BE2C (cell line): ENCODE data around the gene TMEM33. TPM values are rescaled to one million over a fixed set of nuclear protein-coding genes. Genes with fewer than 3 reads are reported as not detected.

ENCODE experiments used
- DNase-seq: peaks from one replicate; pipeline ENCODE4 v3.0.0-alpha.2; 2020
- H3K27me3 ChIP-seq: fragments of 250-450 bp; sonication (Bioruptor Pico); 2 replicates; pipeline ENCODE4 v1.5.1; 2020; ENCODE audit warnings: mild to moderate bottlenecking
- H3K36me3 ChIP-seq: fragments of 250-450 bp; sonication (Bioruptor Pico); 2 replicates; pipeline ENCODE4 v1.5.1; 2020; ENCODE audit warnings: mild to moderate bottlenecking
- H3K4me1 ChIP-seq: fragments of 250-450 bp; sonication (Bioruptor Pico); 2 replicates; pipeline ENCODE4 v1.5.1; 2020
- H3K4me3 ChIP-seq: 2 replicates; pipeline ENCODE4 v1.5.1; 2011; ENCODE audit warnings: low read depth, low read length
- H3K9me3 ChIP-seq: fragments of 250-450 bp; sonication (Bioruptor Pico); 2 replicates; pipeline ENCODE4 v1.5.1; 2020
- CTCF ChIP-seq: IDR thresholded peaks from 2 replicates; pipeline ENCODE4 v1.5.1; 2012; ENCODE audit warnings: mild to moderate bottlenecking, low read depth, low read length
- polyA plus RNA-seq: library from polyadenylated mRNA; unstranded; fragments of >200 nt; gene quantifications from one replicate; pipeline ENCODE4 v1.2.1, GENCODE V29; 2012; ENCODE audit warnings: low read depth, missing spikeins; ENCODE audit not compliant: insufficient read length, insufficient read depth

TMEM33 gene, protein sequence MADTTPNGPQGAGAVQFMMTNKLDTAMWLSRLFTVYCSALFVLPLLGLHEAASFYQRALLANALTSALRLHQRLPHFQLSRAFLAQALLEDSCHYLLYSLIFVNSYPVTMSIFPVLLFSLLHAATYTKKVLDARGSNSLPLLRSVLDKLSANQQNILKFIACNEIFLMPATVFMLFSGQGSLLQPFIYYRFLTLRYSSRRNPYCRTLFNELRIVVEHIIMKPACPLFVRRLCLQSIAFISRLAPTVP
- 59.0 TPM for polyA plus RNA-seq

DNA sequence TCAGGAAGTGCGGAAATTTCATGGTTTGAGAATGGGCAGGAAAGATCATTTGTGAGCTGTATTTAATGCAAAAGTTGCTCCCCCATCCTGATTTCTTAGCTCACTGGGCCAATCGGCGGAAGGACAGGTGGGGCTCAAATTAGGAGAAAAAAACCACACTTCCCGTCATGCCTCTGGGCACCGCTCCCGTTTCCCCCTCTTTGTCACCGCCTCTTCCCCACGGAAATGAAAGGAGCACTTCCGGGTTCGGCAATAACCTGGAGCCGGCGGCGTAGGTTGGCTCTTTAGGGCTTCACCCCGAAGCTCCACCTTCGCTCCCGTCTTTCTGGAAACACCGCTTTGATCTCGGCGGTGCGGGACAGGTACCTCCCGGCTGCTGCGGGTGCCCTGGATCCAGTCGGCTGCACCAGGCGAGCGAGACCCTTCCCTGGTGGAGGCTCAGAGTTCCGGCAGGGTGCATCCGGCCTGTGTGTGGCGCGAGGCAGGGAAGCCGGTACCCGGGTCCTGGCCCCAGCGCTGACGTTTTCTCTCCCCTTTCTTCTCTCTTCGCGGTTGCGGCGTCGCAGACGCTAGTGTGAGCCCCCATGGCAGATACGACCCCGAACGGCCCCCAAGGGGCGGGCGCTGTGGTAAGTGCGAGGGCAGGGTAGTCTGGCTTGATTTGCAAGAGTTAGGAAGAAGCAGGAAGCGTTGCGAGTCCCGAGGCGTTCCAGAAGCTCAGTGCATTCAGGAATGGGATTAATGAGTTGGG lies at the start of gene TMEM33:
TMEM33 (plus strand) TSS at position 529 of the 751 bp plus-strand sequence; CDS start at position 585, 56 bp downstream.
- H3K36me3 ChIP-seq = peaks cover 37% of the 10 kb centered on the region
- H3K4me3 ChIP-seq = peak within 1 kb of the TSS; percentile 98
- DNase-seq = peak; percentile 86
- no peaks in the 10 kb centered on the region for H3K27me3 ChIP-seq
- TF ChIP-seq CTCF = no peak
- H3K4me1 ChIP-seq = peaks cover 8% of the 10 kb centered on the region
- no peaks in the 10 kb centered on the region for H3K9me3 ChIP-seq

DNA sequence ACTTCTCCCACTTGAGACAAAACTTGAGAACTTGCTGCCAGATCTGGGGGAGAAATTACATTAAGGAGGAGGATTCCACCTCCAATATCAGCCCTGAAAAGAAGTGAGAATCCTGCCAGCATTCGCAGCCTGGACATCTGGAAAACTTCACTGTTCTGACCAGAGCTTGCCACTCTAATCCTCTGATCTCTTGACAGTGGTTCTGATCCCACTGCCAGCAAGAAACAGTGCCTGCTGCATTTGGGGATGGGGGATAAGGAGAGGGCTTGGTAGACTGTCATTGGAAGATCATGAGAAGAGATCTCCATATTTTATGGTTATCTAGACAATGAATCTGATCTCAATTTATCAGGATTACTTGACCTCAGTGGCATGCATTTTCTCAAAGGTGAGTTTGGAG lies 49.8 kb upstream of the TMEM33 start:
- H3K27me3 ChIP-seq = no peaks in the 10 kb centered on the region
- peaks cover 42% of the 10 kb centered on the region for H3K4me1 ChIP-seq
- no peaks in the 10 kb centered on the region for H3K9me3 ChIP-seq
- TF ChIP-seq CTCF = no peak
- H3K36me3 ChIP-seq = peaks cover 15% of the 10 kb centered on the region
- no peak overlapping the region for H3K4me3 ChIP-seq
- DNase-seq = peak; percentile 61

GRCh38 chr4:41887277-41887676 lies 48.0 kb upstream of the TMEM33 start:
- TF ChIP-seq CTCF = no peak
- Histone ChIP-seq H3K36me3 (no peaks in the 10 kb centered on the region), H3K4me1 (peaks cover 42% of the 10 kb centered on the region), H3K4me3 (no peak overlapping the region), H3K27me3 (no peaks in the 10 kb centered on the region), H3K9me3 (no peaks in the 10 kb centered on the region)
- DNase-seq = no peak

GRCh38 chr4:41887821-41888686 lies 47.2 kb upstream of the TMEM33 start:
- TF ChIP-seq CTCF = peak; percentile 91
- Histone ChIP-seq H3K36me3 (no peaks in the 10 kb centered on the region), H3K9me3 (no peaks in the 10 kb centered on the region), H3K27me3 (no peaks in the 10 kb centered on the region), H3K4me1 (peaks cover 41% of the 10 kb centered on the region), H3K4me3 (no peak overlapping the region)
- peak; percentile 54 for DNase-seq

GRCh38 chr4:41888687-41889074 lies 46.5 kb upstream of the TMEM33 start:
- Histone ChIP-seq H3K27me3 (no peaks in the 10 kb centered on the region), H3K4me1 (peaks cover 38% of the 10 kb centered on the region), H3K36me3 (no peaks in the 10 kb centered on the region), H3K4me3 (no peak overlapping the region), H3K9me3 (no peaks in the 10 kb centered on the region)
- no peak for TF ChIP-seq CTCF
- DNase-seq = no peak
